Measurements from ENCODE around the gene SHROOM4.

Gene SHROOM4

GRCh38 chrX:50812995-50813842 lies 775 bp downstream of the SHROOM4 start:
- Mint-ChIP-seq H3K36me3 (no peaks in the 10 kb centered on the region), H3K4me3 (peak overlapping the region in 1 of 2 donors; percentile 64)

GRCh38 chrX:50805276-50805675 lies 8.7 kb downstream of the SHROOM4 start:
- Mint-ChIP-seq H3K36me3 (no peaks in the 10 kb centered on the region), H3K27me3 (peaks cover 3 to 11% of the 10 kb centered on the region in 2 donors), H3K27ac (no peak overlapping the region), H3K4me3 (no peak overlapping the region), H3K9me3 (no peaks in the 10 kb centered on the region), H3K4me1 (no peaks in the 10 kb centered on the region)
- DNase-seq (no peak), ATAC-seq (replicated peaks) (no peak)

More at GRCh38 chrX:50812995-50813842, 775 bp downstream of the SHROOM4 start:
- Mint-ChIP-seq H3K9me3 (no peaks in the 10 kb centered on the region), H3K27ac (no peak overlapping the region), H3K4me1 (peaks cover 6 to 7% of the 10 kb centered on the region in 2 donors), H3K27me3 (peaks cover 35 to 36% of the 10 kb centered on the region in 2 donors)
- DNase-seq (no peak), ATAC-seq (replicated peaks) (no peak)

GRCh38 chrX:50801135-50801534 lies 12.9 kb downstream of the SHROOM4 start:
- Mint-ChIP-seq H3K36me3 (no peaks in the 10 kb centered on the region), H3K4me3 (no peak overlapping the region), H3K27ac (no peak overlapping the region), H3K27me3 (peaks cover 10 to 12% of the 10 kb centered on the region in 2 donors), H3K9me3 (no peaks in the 10 kb centered on the region), H3K4me1 (no peaks in the 10 kb centered on the region)
- ATAC-seq (replicated peaks) (no peak), DNase-seq (no peak)

- H3K4me1 Mint-ChIP-seq, result no peaks in the 10 kb centered on the region
- ATAC-seq (replicated peaks) (no peak), DNase-seq (no peak)
- H3K36me3 Mint-ChIP-seq, result no peaks in the 10 kb centered on the region
- no peak overlapping the region for H3K27ac Mint-ChIP-seq
- H3K27me3 Mint-ChIP-seq, result peaks cover 8 to 10% of the 10 kb centered on the region in 2 donors
- H3K4me3 Mint-ChIP-seq, result no peak overlapping the region
- H3K9me3 Mint-ChIP-seq, result no peaks in the 10 kb centered on the region
These were observed 14.4 kb downstream of the SHROOM4 start for GRCh38 chrX:50799531-50799961.

GRCh38 chrX:50798783-50799182 lies 15.2 kb downstream of the SHROOM4 start:
- no peaks in the 10 kb centered on the region for H3K9me3 Mint-ChIP-seq
- H3K4me3 Mint-ChIP-seq, result no peak overlapping the region
- no peaks in the 10 kb centered on the region for H3K4me1 Mint-ChIP-seq
- H3K27me3 Mint-ChIP-seq, result peaks cover 8 to 10% of the 10 kb centered on the region in 2 donors
- H3K27ac Mint-ChIP-seq, result no peak overlapping the region
- no peak for DNase-seq
- ATAC-seq (replicated peaks), result no peak
- H3K36me3 Mint-ChIP-seq, result no peaks in the 10 kb centered on the region

- Mint-ChIP-seq H3K36me3 (no peaks in the 10 kb centered on the region), H3K4me1 (no peaks in the 10 kb centered on the region), H3K9me3 (peaks cover 4 to 6% of the 10 kb centered on the region in 2 donors), H3K27ac (no peak overlapping the region), H3K27me3 (peaks cover 6 to 8% of the 10 kb centered on the region in 2 donors), H3K4me3 (no peak overlapping the region)
- ATAC-seq (replicated peaks) (no peak), DNase-seq (no peak)
These were observed 26.9 kb downstream of the SHROOM4 start for GRCh38 chrX:50787099-50787498.

GRCh38 chrX:50780144-50780543 lies 33.9 kb downstream of the SHROOM4 start:
- H3K4me1 Mint-ChIP-seq, result no peaks in the 10 kb centered on the region
- peaks cover 0 to 18% of the 10 kb centered on the region in 2 donors for H3K27me3 Mint-ChIP-seq
- ATAC-seq (replicated peaks) (no peak), DNase-seq (no peak)
- H3K27ac Mint-ChIP-seq, result no peak overlapping the region
- H3K4me3 Mint-ChIP-seq, result no peak overlapping the region
- H3K36me3 Mint-ChIP-seq, result no peaks in the 10 kb centered on the region
- no peaks in the 10 kb centered on the region for H3K9me3 Mint-ChIP-seq

GRCh38 chrX:50779694-50780093 lies 34.3 kb downstream of the SHROOM4 start:
- H3K4me1 Mint-ChIP-seq, result no peaks in the 10 kb centered on the region
- no peak overlapping the region for H3K4me3 Mint-ChIP-seq
- DNase-seq (no peak), ATAC-seq (replicated peaks) (no peak)
- H3K27ac Mint-ChIP-seq, result no peak overlapping the region
- peaks cover 0 to 20% of the 10 kb centered on the region in 2 donors for H3K27me3 Mint-ChIP-seq
- no peaks in the 10 kb centered on the region for H3K9me3 Mint-ChIP-seq
- H3K36me3 Mint-ChIP-seq, result no peaks in the 10 kb centered on the region

- Mint-ChIP-seq H3K36me3 (no peaks in the 10 kb centered on the region), H3K9me3 (no peaks in the 10 kb centered on the region), H3K4me3 (no peak overlapping the region), H3K27ac (no peak overlapping the region), H3K4me1 (no peaks in the 10 kb centered on the region), H3K27me3 (peaks cover 0 to 20% of the 10 kb centered on the region in 2 donors)
- no peak for ATAC-seq (replicated peaks)
- DNase-seq, result no peak
These were observed 35.7 kb downstream of the SHROOM4 start for GRCh38 chrX:50778272-50778671.

- H3K9me3 Mint-ChIP-seq, result no peaks in the 10 kb centered on the region
- H3K27ac Mint-ChIP-seq, result no peak overlapping the region
- DNase-seq, result no peak
- H3K4me3 Mint-ChIP-seq, result no peak overlapping the region
- no peak for ATAC-seq (replicated peaks)
- peaks cover 0 to 20% of the 10 kb centered on the region in 2 donors for H3K27me3 Mint-ChIP-seq
- H3K36me3 Mint-ChIP-seq, result no peaks in the 10 kb centered on the region
- H3K4me1 Mint-ChIP-seq, result no peaks in the 10 kb centered on the region
These were observed 37.7 kb downstream of the SHROOM4 start for GRCh38 chrX:50776248-50776647.

- Mint-ChIP-seq H3K4me3 (no peak overlapping the region), H3K27me3 (peaks cover 0 to 13% of the 10 kb centered on the region in 2 donors), H3K27ac (no peak overlapping the region), H3K36me3 (no peaks in the 10 kb centered on the region), H3K9me3 (no peaks in the 10 kb centered on the region), H3K4me1 (no peaks in the 10 kb centered on the region)
- no peak for DNase-seq
- no peak for ATAC-seq (replicated peaks)
These were observed 42.6 kb downstream of the SHROOM4 start for GRCh38 chrX:50771382-50771781.

- no peak overlapping the region for H3K4me3 Mint-ChIP-seq
- DNase-seq, result no peak
- H3K27me3 Mint-ChIP-seq, result peaks cover 0 to 19% of the 10 kb centered on the region in 2 donors
- no peaks in the 10 kb centered on the region for H3K4me1 Mint-ChIP-seq
- H3K36me3 Mint-ChIP-seq, result no peaks in the 10 kb centered on the region
- H3K9me3 Mint-ChIP-seq, result no peaks in the 10 kb centered on the region
- no peak for ATAC-seq (replicated peaks)
- H3K27ac Mint-ChIP-seq, result no peak overlapping the region
These were observed 43.3 kb downstream of the SHROOM4 start for GRCh38 chrX:50770702-50771101.

- Mint-ChIP-seq H3K27me3 (peaks cover 0 to 23% of the 10 kb centered on the region in 2 donors), H3K4me3 (no peak overlapping the region), H3K4me1 (no peaks in the 10 kb centered on the region), H3K36me3 (no peaks in the 10 kb centered on the region), H3K27ac (no peak overlapping the region), H3K9me3 (no peaks in the 10 kb centered on the region)
- DNase-seq, result no peak
- no peak for ATAC-seq (replicated peaks)
These were observed 44.5 kb downstream of the SHROOM4 start for GRCh38 chrX:50769389-50770063.

GRCh38 chrX:50768801-50769200 lies 45.2 kb downstream of the SHROOM4 start:
- Mint-ChIP-seq H3K27me3 (peaks cover 0 to 23% of the 10 kb centered on the region in 2 donors), H3K9me3 (no peaks in the 10 kb centered on the region), H3K4me3 (no peak overlapping the region), H3K36me3 (no peaks in the 10 kb centered on the region), H3K27ac (no peak overlapping the region), H3K4me1 (no peaks in the 10 kb centered on the region)
- no peak for DNase-seq
- no peak for ATAC-seq (replicated peaks)

GRCh38 chrX:50765986-50766385 lies 48.0 kb downstream of the SHROOM4 start:
- H3K4me3 Mint-ChIP-seq, result no peak overlapping the region
- no peaks in the 10 kb centered on the region for H3K4me1 Mint-ChIP-seq
- ATAC-seq (replicated peaks) (no peak), DNase-seq (no peak)
- no peaks in the 10 kb centered on the region for H3K36me3 Mint-ChIP-seq
- no peak overlapping the region for H3K27ac Mint-ChIP-seq
- H3K9me3 Mint-ChIP-seq, result no peaks in the 10 kb centered on the region
- peaks cover 0 to 23% of the 10 kb centered on the region in 2 donors for H3K27me3 Mint-ChIP-seq
